ENCODE measurements around the gene ARPC5L. TPM values are rescaled to one million over a fixed set of nuclear protein-coding genes. Genes with fewer than 3 reads are reported as not detected.

Gene ARPC5L
- total and polyA plus RNA-seq, 7 experiments from 2014 or later = 20.0 to 66.1 (median 36.3) TPM

GRCh38 chr9:124877021-124877782 is 15.3 kb downstream of the ARPC5L start:
- H3K9me3 ChIP-seq (ENCODE audit: control insufficient read depth in 2 of 3, low read length in 3 of 3) = no peaks in the 10 kb centered on the region
- H3K27me3 ChIP-seq (ENCODE audit: control insufficient read depth in 2 of 2, insufficient read depth in 2 of 2, low read length in 2 of 2) = no peaks in the 10 kb centered on the region
- intact Hi-C loops (cut with micrococcal nuclease) = no loop called here
- Mint-ChIP-seq H3K4me1 (peaks cover 14 to 26% (median 19%) of the 10 kb centered on the region in 7 donors), H3K27ac (peak overlapping the region in 2 of 9 donors; percentile 45 to 65), H3K36me3 (peaks cover 16 to 59% (median 26%) of the 10 kb centered on the region in 5 donors), H3K4me3 (no peak overlapping the region), H3K9me3 (no peaks in the 10 kb centered on the region), H3K27me3 (no peaks in the 10 kb centered on the region)
- H3K36me3 ChIP-seq (ENCODE audit: control insufficient read depth in 2 of 3, insufficient read depth in 3 of 3, low read length in 3 of 3) = peaks cover 30 to 97% (median 30%) of the 10 kb centered on the region in 3 experiments
- H3K4me3 ChIP-seq (ENCODE audit: low read length) = no peak overlapping the region
- ATAC-seq (no peak), DNase-seq (peak in 1 of 9 donors; percentile 6)
- no peak overlapping the region for H3K27ac ChIP-seq (ENCODE audit: low read depth, low read length)
- peaks cover 0 to 41% of the 10 kb centered on the region in 2 donors for H3K4me1 ChIP-seq (ENCODE audit: control insufficient read depth in 2 of 2, insufficient read depth in 2 of 2, low read length in 2 of 2)
- CTCF ChIA-PET = interaction anchor here (1.2 kb wide), 1 partner anchor 21 kb away, joined by 3 read pairs; no protein-coding TSS in a partner anchor
- POLR2A ChIA-PET = interaction anchor here (1.2 to 1.8 kb wide), 2 partner anchors 8 to 16 kb away, joined by 3 to 5 read pairs; no protein-coding TSS in a partner anchor

GRCh38 chr9:124878021-124878420 is 16.1 kb downstream of the ARPC5L start:
- H3K4me1 Mint-ChIP-seq = peaks cover 5 to 19% (median 13%) of the 10 kb centered on the region in 7 donors
- Histone ChIP-seq H3K4me1 (ENCODE audit: control insufficient read depth in 2 of 2, insufficient read depth in 2 of 2, low read length in 2 of 2) (peaks cover 0 to 35% of the 10 kb centered on the region in 2 donors), H3K4me3 (ENCODE audit: low read length) (no peak overlapping the region), H3K27me3 (ENCODE audit: control insufficient read depth in 2 of 2, insufficient read depth in 2 of 2, low read length in 2 of 2) (no peaks in the 10 kb centered on the region), H3K36me3 (ENCODE audit: control insufficient read depth in 2 of 3, insufficient read depth in 3 of 3, low read length in 3 of 3) (peaks cover 30 to 98% (median 30%) of the 10 kb centered on the region in 3 experiments), H3K9me3 (ENCODE audit: control insufficient read depth in 2 of 3, low read length in 3 of 3) (no peaks in the 10 kb centered on the region), H3K27ac (ENCODE audit: low read depth, low read length) (no peak overlapping the region)
- ChIA-PET POLR2A (interaction anchor here (0.5 to 1.8 kb wide), 3 partner anchors 9 to 16 kb away, joined by 3 to 5 read pairs (median 4); no protein-coding TSS in a partner anchor), CTCF (interaction anchor here (1.2 kb wide), 1 partner anchor 22 kb away, joined by 3 read pairs; no protein-coding TSS in a partner anchor)
- H3K9me3 Mint-ChIP-seq = no peaks in the 10 kb centered on the region
- no peak overlapping the region for H3K4me3 Mint-ChIP-seq
- intact Hi-C loops (cut with micrococcal nuclease) = no loop called here
- no peak overlapping the region for H3K27ac Mint-ChIP-seq
- ATAC-seq (no peak), DNase-seq (peak in 1 of 9 donors; percentile 4)
- H3K36me3 Mint-ChIP-seq = peaks cover 15 to 52% (median 26%) of the 10 kb centered on the region in 5 donors
- no peaks in the 10 kb centered on the region for H3K27me3 Mint-ChIP-seq

- H3K4me3 ChIP-seq (ENCODE audit: low read length) = no peak overlapping the region
- ChIA-PET CTCF (interaction anchor here (1.2 kb wide), 1 partner anchor 22 kb away, joined by 3 read pairs; no protein-coding TSS in a partner anchor), POLR2A (interaction anchor here (1.2 to 1.8 kb wide), 2 partner anchors 10 to 15 kb away, joined by 3 to 5 read pairs; no protein-coding TSS in a partner anchor)
- peak in 1 of 9 donors; percentile 1 for DNase-seq
- Mint-ChIP-seq H3K27ac (no peak overlapping the region), H3K36me3 (peaks cover 10 to 48% (median 21%) of the 10 kb centered on the region in 5 donors), H3K27me3 (no peaks in the 10 kb centered on the region), H3K4me3 (no peak overlapping the region), H3K4me1 (peaks cover under 1 to 14% (median 10%) of the 10 kb centered on the region in 7 donors), H3K9me3 (no peaks in the 10 kb centered on the region)
- ATAC-seq = no peak
- intact Hi-C loops (cut with micrococcal nuclease) = no loop called here
- no peaks in the 10 kb centered on the region for H3K27me3 ChIP-seq (ENCODE audit: control insufficient read depth in 2 of 2, insufficient read depth in 2 of 2, low read length in 2 of 2)
- H3K9me3 ChIP-seq (ENCODE audit: control insufficient read depth in 2 of 3, low read length in 3 of 3) = no peaks in the 10 kb centered on the region
- H3K36me3 ChIP-seq (ENCODE audit: control insufficient read depth in 2 of 3, insufficient read depth in 3 of 3, low read length in 3 of 3) = peaks cover 28 to 93% (median 30%) of the 10 kb centered on the region in 3 experiments
- no peak overlapping the region for H3K27ac ChIP-seq (ENCODE audit: low read depth, low read length)
- peaks cover 0 to 30% of the 10 kb centered on the region in 2 donors for H3K4me1 ChIP-seq (ENCODE audit: control insufficient read depth in 2 of 2, insufficient read depth in 2 of 2, low read length in 2 of 2)
These were observed 16.6 kb downstream of the ARPC5L start for GRCh38 chr9:124878518-124878917.

- H3K9me3 ChIP-seq (ENCODE audit: control insufficient read depth in 2 of 3, low read length in 3 of 3) = no peaks in the 10 kb centered on the region
- peaks cover 24 to 87% (median 30%) of the 10 kb centered on the region in 3 experiments for H3K36me3 ChIP-seq (ENCODE audit: control insufficient read depth in 2 of 3, insufficient read depth in 3 of 3, low read length in 3 of 3)
- Mint-ChIP-seq H3K27ac (peak overlapping the region in 1 of 9 donors; percentile 76), H3K36me3 (peaks cover 10 to 50% (median 24%) of the 10 kb centered on the region in 5 donors), H3K27me3 (no peaks in the 10 kb centered on the region), H3K9me3 (no peaks in the 10 kb centered on the region), H3K4me3 (no peak overlapping the region), H3K4me1 (peaks cover 0 to 14% (median 10%) of the 10 kb centered on the region in 7 donors)
- ATAC-seq = no peak
- POLR2A ChIA-PET = no interaction called here
- intact Hi-C loops (cut with micrococcal nuclease) = no loop called here
- no peaks in the 10 kb centered on the region for H3K27me3 ChIP-seq (ENCODE audit: control insufficient read depth in 2 of 2, insufficient read depth in 2 of 2, low read length in 2 of 2)
- CTCF ChIA-PET = no interaction called here
- no peak overlapping the region for H3K4me3 ChIP-seq (ENCODE audit: low read length)
- peaks cover 0 to 23% of the 10 kb centered on the region in 2 donors for H3K4me1 ChIP-seq (ENCODE audit: control insufficient read depth in 2 of 2, insufficient read depth in 2 of 2, low read length in 2 of 2)
- H3K27ac ChIP-seq (ENCODE audit: low read depth, low read length) = no peak overlapping the region
- DNase-seq = peak in 1 of 9 donors; percentile 2
These were observed 17.3 kb downstream of the ARPC5L start for GRCh38 chr9:124879226-124879625.

- POLR2A ChIA-PET = interaction anchor here (1.2 to 1.6 kb wide), 4 partner anchors 10 to 24 kb away, joined by 3 to 5 read pairs (median 4); partner anchors contain the start of gene ARPC5L
These were observed 18.6 kb downstream of the ARPC5L start for GRCh38 chr9:124880501-124880900.

GRCh38 chr9:124881138-124881743 is 19.3 kb downstream of the ARPC5L start:
- Histone ChIP-seq H3K27me3 (ENCODE audit: control insufficient read depth in 2 of 2, insufficient read depth in 2 of 2, low read length in 2 of 2) (no peaks in the 10 kb centered on the region), H3K27ac (ENCODE audit: low read depth, low read length) (no peak overlapping the region), H3K4me1 (ENCODE audit: control insufficient read depth in 2 of 2, insufficient read depth in 2 of 2, low read length in 2 of 2) (peaks cover 0 to 9% of the 10 kb centered on the region in 2 donors), H3K36me3 (ENCODE audit: control insufficient read depth in 2 of 3, insufficient read depth in 3 of 3, low read length in 3 of 3) (peaks cover 9 to 86% (median 16%) of the 10 kb centered on the region in 3 experiments), H3K4me3 (ENCODE audit: low read length) (no peak overlapping the region), H3K9me3 (ENCODE audit: control insufficient read depth in 2 of 3, low read length in 3 of 3) (no peaks in the 10 kb centered on the region)
- ChIA-PET CTCF (interaction anchor here (0.6 kb wide), 2 partner anchors 248 to 289 kb away, joined by 3 read pairs; no protein-coding TSS in a partner anchor), POLR2A (interaction anchor here (1.2 to 1.6 kb wide), 4 partner anchors 10 to 25 kb away, joined by 3 to 5 read pairs (median 4); partner anchors contain the start of gene ARPC5L)
- Mint-ChIP-seq H3K4me3 (no peak overlapping the region), H3K36me3 (peaks cover 12 to 58% (median 31%) of the 10 kb centered on the region in 5 donors), H3K4me1 (peaks cover 0 to 10% (median 6%) of the 10 kb centered on the region in 7 donors), H3K27me3 (no peaks in the 10 kb centered on the region), H3K9me3 (no peaks in the 10 kb centered on the region), H3K27ac (peak overlapping the region in 1 of 9 donors; percentile 9)
- DNase-seq (peak in 1 of 9 donors; percentile 5), ATAC-seq (no peak)
- intact Hi-C loops (cut with micrococcal nuclease) = no loop called here

More at GRCh38 chr9:124880501-124880900, 18.6 kb downstream of the ARPC5L start:
- no peak overlapping the region for H3K27ac Mint-ChIP-seq
- DNase-seq (peak in 1 of 9 donors; percentile 1), ATAC-seq (no peak)
- H3K4me3 Mint-ChIP-seq = no peak overlapping the region
- H3K9me3 ChIP-seq (ENCODE audit: control insufficient read depth in 2 of 3, low read length in 3 of 3) = no peaks in the 10 kb centered on the region
- H3K4me1 ChIP-seq (ENCODE audit: control insufficient read depth in 2 of 2, insufficient read depth in 2 of 2, low read length in 2 of 2) = peaks cover 0 to 10% of the 10 kb centered on the region in 2 donors
- no peaks in the 10 kb centered on the region for H3K9me3 Mint-ChIP-seq
- no peak overlapping the region for H3K4me3 ChIP-seq (ENCODE audit: low read length)
- intact Hi-C loops (cut with micrococcal nuclease) = no loop called here
- H3K36me3 Mint-ChIP-seq = peaks cover 5 to 51% (median 24%) of the 10 kb centered on the region in 5 donors
- H3K27me3 Mint-ChIP-seq = no peaks in the 10 kb centered on the region
- H3K4me1 Mint-ChIP-seq = peaks cover 0 to 10% (median 4%) of the 10 kb centered on the region in 7 donors
- H3K27ac ChIP-seq (ENCODE audit: low read depth, low read length) = no peak overlapping the region
- CTCF ChIA-PET = interaction anchor here (0.6 to 0.8 kb wide), 3 partner anchors 56 to 305 kb away, joined by 3 read pairs; no protein-coding TSS in a partner anchor
- H3K27me3 ChIP-seq (ENCODE audit: control insufficient read depth in 2 of 2, insufficient read depth in 2 of 2, low read length in 2 of 2) = no peaks in the 10 kb centered on the region
- peaks cover 15 to 86% (median 22%) of the 10 kb centered on the region in 3 experiments for H3K36me3 ChIP-seq (ENCODE audit: control insufficient read depth in 2 of 3, insufficient read depth in 3 of 3, low read length in 3 of 3)
